HG03064 (cell line): ENCODE results near the gene DNAJC2.
"Not testable (repeated sequence)": the region's sequence is repeated elsewhere in the genome, so short reads cannot be mapped to it uniquely, and the experiment has no call there.

Experiments used
- ATAC-seq: cut with Tn5 transposase; IDR thresholded peaks from one replicate; pipeline ENCODE4 v1.9.1; 2021; ENCODE audit warnings: low read depth; ENCODE audit not compliant: unreplicated experiment

Gene DNAJC2

GRCh38 chr7:103343332-103343731 lies 1.2 kb downstream of the DNAJC2 start:
- ATAC-seq, result no peak

DNA sequence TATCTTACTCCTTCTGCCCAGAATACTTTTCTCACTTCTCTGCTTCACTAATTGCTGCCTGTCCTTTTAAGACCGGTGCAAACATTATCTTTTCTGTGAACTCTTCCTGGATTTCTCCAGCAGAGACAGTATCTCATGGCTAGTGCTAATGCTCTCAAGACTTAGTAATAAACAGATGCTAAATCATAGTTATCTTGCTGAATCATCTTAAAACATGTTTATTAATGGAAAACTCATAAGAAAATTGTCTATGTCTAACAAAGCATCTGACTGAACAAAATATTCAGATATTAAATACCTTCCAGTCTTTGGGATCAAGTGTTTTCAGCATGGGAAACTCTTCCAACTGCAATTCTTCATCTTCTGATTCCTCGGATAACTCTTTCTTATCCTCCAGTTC lies 3.1 kb downstream of the DNAJC2 start:
- no peak for ATAC-seq

DNA sequence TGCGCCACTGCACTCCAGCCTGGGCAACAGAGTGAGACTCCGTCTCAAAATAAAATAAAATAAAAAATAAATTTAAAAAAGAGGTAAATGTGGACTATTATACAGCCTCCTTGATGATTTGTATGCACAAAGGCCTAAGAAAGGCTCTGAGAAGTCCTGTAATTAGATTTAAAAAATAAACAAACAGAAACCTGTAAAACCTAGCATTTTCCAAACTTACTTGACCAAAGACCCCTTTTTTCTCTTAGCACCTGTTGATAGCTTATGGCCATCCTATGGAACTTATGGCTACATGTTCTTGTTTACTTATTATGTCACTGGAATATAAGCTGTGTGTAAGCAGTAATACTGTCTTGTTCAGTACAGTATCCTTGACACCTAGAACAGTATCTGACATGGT lies 5.7 kb downstream of the DNAJC2 start:
- ATAC-seq, result no peak

- ATAC-seq, result no peak
Measured at GRCh38 chr7:103336761-103337160, 7.8 kb downstream of the DNAJC2 start.

DNA sequence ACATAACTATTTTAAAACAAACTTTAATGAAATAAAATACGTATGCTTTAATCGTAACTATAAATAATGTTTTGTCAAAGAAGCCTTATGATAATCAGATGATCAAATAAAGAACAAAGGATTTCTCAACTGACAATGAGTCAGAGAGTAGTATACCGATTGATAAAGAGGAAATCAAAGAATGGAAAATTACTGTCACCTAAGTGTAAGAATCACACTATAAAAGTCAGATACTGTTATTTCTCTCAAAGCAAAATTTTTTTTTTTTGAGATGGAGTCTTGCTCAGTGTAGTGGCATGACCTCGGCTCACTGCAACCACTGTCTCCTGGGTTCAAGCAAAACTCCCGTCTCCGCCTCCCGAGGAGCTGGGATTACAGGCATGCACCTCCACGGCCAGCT lies 18.8 kb downstream of the DNAJC2 start:
- no peak for ATAC-seq

- ATAC-seq, result no peak
Measured at GRCh38 chr7:103317009-103317408, 27.6 kb downstream of the DNAJC2 start.

DNA sequence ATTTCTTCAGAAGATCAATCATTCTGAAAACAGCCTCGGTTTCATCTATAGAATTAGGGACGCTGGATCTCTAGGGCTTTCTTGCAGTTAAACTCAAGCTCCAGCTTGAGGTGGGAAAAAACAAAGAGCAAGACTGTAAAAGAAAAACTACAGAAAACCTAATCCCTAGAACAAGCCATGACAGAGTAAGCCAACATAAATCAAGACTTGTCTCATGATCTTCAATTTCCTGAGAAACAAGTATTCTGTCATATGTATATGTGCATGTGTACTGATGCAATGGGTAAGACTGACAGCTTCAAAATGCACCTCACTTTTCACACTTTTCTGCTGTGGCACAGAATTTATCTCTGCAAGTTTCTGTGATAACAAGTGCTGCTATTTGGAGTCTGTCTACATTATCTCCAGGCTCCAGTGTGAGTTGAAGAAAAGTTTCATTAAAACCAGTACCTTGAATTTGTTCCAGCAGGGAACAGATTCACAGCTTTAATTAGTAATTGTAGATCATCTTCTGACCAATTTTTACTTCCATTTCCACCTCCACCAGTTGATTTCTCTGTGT lies 28.1 kb downstream of the DNAJC2 start:
- ATAC-seq, result no peak

GRCh38 chr7:103314852-103315251 lies 29.7 kb downstream of the DNAJC2 start:
- no peak for ATAC-seq

DNA sequence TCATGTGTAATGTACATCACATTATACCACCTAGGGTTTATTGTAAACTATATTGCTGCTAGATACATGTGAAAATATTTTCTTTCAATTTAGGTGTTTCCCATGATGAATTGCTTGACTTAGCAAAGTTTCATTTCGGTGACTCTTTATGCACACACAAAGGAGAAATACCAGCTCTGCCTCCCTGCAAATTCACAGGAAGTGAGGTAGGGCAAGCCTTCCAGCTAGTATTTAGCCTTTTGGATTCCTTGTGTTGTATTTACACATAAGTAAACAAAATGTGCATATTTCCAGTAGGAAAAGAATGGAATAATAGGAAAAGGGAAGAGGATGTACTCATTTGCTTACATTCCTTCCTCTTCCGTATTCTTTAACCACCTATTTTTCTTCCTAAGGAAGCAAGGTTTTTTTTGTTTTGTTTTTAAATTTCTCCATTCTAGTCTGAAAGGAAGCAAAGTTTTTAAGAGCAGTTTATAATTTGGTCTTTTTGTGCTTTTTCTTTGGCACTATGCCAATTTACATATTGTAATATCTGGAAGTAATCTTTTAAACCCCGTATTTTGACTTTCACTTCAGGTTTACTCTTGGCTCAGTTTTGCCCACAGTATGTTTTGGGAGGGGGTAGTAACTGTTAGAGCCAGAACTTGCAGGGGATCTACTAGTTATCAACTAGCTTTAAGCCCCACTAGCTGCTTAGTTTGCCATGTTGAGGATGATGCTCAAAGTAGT lies 36.9 kb downstream of the DNAJC2 start:
- no peak for ATAC-seq

DNA sequence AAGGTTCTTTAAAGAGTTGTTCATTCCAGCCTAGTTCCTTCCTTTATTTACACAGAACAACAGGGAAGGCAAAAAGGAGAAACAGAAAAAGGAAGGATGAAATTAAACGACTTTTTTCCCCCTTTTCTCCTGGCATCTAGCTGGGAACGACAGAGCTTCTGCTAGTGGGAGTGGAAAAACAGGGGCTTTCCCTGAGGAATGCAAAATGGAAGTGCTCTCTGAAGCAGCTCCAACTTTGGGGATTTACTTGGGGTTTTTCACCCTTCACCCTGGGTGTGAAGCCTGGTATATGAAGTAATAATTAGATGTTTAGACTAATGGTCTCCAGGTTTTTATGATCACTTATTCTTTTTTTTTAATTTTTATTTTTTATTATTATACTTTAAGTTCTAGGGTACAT lies 43.1 kb downstream of the DNAJC2 start:
- ATAC-seq, result no peak

- no peak for ATAC-seq
Measured at GRCh38 chr7:103299660-103300059, 44.9 kb downstream of the DNAJC2 start.

GRCh38 chr7:103297837-103298179 lies 46.8 kb downstream of the DNAJC2 start:
- ATAC-seq, result peak; percentile 13

GRCh38 chr7:103296901-103297836 lies 47.4 kb downstream of the DNAJC2 start, which contains the start of gene PMPCB:
Gene PMPCB (plus strand): TSS chr7:103297435. CDS start chr7:103297460, 25 bp downstream.
- peak; percentile 92 for ATAC-seq

DNA sequence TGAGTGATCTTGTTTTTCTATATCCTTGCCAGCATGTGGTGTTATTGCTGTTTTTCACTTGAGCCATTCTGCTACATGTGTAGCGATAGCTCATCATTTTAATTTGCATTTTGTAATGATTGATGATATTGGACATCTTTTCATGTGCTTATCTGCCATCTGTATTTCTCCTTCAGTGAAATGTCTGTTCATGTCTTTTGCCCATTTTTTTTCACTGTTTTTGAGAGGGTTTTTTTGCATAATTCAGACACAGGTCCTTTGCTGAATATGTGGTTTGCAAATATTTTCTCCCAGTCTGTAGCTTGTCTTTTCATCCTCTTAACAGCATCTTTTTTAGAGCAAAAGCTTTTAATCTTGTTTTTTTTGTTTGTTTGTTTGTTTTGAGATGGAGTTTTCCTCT lies 51.0 kb downstream of the DNAJC2 start:
- no peak for ATAC-seq

GRCh38 chr7:103292122-103292521 lies 52.4 kb downstream of the DNAJC2 start:
- no peak for ATAC-seq

DNA sequence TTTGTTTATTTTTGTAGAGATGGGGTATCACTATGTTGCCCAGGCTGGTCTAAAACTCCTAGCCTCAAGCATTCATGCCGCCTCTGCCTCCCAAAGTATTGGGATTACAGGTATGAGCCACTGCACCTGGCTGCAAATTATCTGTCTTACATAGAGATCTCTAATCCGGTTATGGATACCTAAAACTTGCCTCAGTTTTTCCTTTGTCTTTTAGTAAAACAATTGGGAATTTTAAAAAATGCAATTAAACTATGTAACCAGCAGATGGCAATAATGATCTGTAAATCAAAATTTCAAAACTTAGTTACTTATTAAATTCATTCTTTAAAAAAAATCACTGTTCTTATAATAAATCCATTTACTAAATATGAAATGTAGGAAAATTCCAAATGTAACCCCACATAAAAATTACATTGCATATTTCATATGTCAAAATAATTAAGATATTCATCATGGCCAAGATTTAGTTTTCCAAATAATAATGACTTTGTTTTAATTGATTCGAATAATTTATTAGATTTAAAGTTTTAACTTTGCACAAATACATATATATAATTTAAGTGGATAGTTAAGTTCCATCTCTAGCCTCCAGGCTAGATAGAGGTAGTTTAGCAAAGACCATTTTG lies 61.7 kb downstream of the DNAJC2 start:
- ATAC-seq, result not testable (repeated sequence)

DNA sequence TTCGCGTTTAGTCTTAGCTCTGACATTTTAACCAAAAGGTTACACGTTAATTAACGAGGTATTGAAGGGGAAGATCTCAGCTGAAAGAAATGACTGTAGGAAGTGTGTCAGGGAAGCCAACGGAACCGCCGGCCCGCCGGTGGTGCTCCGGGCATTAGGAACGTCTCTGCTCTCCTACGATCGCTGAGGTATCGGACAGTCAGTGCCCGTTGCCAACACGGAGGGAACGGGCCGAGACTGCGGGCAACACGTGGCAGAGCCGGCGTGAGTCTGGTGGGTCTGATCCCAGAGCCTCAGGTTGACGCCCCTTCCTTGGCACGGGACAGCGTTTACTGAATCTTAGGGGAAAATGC lies 63.8 kb downstream of the DNAJC2 start:
- not testable (repeated sequence) for ATAC-seq

- peak; percentile 88 for ATAC-seq
Measured at GRCh38 chr7:103279963-103280802, 64.4 kb downstream of the DNAJC2 start.

DNA sequence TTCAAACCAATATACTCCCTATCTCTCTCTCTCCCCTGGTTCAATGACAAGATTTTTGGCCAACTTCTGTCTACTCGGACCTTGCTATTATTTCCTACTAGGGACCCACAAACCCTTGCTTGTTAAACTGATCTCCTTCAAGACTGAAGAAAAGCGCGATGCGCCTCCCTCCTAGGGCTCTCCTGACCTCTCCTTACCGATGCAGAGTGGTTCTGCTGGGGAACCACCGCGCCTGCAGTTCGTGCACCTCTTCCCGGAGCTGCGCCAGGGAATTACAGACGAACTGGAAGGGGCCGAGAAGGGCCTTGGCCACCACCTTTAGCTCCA lies 65.0 kb downstream of the DNAJC2 start:
- peak; percentile 47 for ATAC-seq

GRCh38 chr7:103278195-103278594 lies 66.4 kb downstream of the DNAJC2 start:
- not testable (repeated sequence) for ATAC-seq
